ENCODE results near the gene UBXN11.
A peak's percentile ranks its signal among the peaks of the same experiment; 100 is the strongest.
"Not testable (repeated sequence)": the region's sequence is repeated elsewhere in the genome, so short reads cannot be mapped to it uniquely, and the experiment has no call there.

UBXN11 gene

GRCh38 chr1:26336477-26337205, 30.2 kb upstream of the UBXN11 start:
- no peak for DNase-seq

GRCh38 chr1:26335774-26336476, 29.5 kb upstream of the UBXN11 start:
- no peak for DNase-seq

GRCh38 chr1:26333312-26333711, 26.9 kb upstream of the UBXN11 start:
- DNase-seq: not testable (repeated sequence)

- no peak for DNase-seq
Observed at GRCh38 chr1:26330276-26330675, 23.8 kb upstream of the UBXN11 start.

GRCh38 chr1:26329380-26329779, 22.9 kb upstream of the UBXN11 start:
- not testable (repeated sequence) for DNase-seq

- no peak for DNase-seq
Observed at GRCh38 chr1:26328597-26328996, 22.2 kb upstream of the UBXN11 start.

- no peak for DNase-seq
Observed at GRCh38 chr1:26327956-26328362, 21.5 kb upstream of the UBXN11 start.

GRCh38 chr1:26324550-26324949, 18.1 kb upstream of the UBXN11 start:
- no peak for DNase-seq

- DNase-seq: no peak
Observed at GRCh38 chr1:26323382-26323781, 16.9 kb upstream of the UBXN11 start.

- DNase-seq: no peak
Observed at GRCh38 chr1:26322042-26322331, 15.6 kb upstream of the UBXN11 start.

GRCh38 chr1:26321315-26322041, 15.0 kb upstream of the UBXN11 start:
- DNase-seq: peak; percentile 33

- DNase-seq: no peak
Observed at GRCh38 chr1:26320896-26321295, 14.5 kb upstream of the UBXN11 start.

- no peak for DNase-seq
Observed at GRCh38 chr1:26318338-26319064, 12.1 kb upstream of the UBXN11 start.

- no peak for DNase-seq
Observed at GRCh38 chr1:26317612-26318337, 11.3 kb upstream of the UBXN11 start, which contains the start of gene CD52. CD52 (plus strand) TSS chr1:26317958; CDS start chr1:26318018, 60 bp downstream.

- no peak for DNase-seq
Observed at GRCh38 chr1:26317146-26317545, 10.7 kb upstream of the UBXN11 start.

GRCh38 chr1:26315874-26316850, 9.7 kb upstream of the UBXN11 start:
- DNase-seq: no peak

GRCh38 chr1:26314501-26314900, 8.1 kb upstream of the UBXN11 start:
- DNase-seq: no peak

GRCh38 chr1:26307966-26308899, 1.8 kb upstream of the UBXN11 start:
- not testable (repeated sequence) for DNase-seq

GRCh38 chr1:26307363-26307781, 936 bp upstream of the UBXN11 start:
- no peak for DNase-seq

- no peak for DNase-seq
Observed at GRCh38 chr1:26305667-26306289, 658 bp downstream of the UBXN11 start.

All from SIG-M5 (cell line).